ENCODE measurements around the gene JUNB. TPM values are rescaled to one million over a fixed set of nuclear protein-coding genes. Genes with fewer than 3 reads are reported as not detected.

JUNB gene
- total and polyA plus RNA-seq, 2 of the 8 experiments (the other 6 are each of a cell fraction or from before 2014, with no cell fraction given) = 7.4 to 10.0 TPM

DNA sequence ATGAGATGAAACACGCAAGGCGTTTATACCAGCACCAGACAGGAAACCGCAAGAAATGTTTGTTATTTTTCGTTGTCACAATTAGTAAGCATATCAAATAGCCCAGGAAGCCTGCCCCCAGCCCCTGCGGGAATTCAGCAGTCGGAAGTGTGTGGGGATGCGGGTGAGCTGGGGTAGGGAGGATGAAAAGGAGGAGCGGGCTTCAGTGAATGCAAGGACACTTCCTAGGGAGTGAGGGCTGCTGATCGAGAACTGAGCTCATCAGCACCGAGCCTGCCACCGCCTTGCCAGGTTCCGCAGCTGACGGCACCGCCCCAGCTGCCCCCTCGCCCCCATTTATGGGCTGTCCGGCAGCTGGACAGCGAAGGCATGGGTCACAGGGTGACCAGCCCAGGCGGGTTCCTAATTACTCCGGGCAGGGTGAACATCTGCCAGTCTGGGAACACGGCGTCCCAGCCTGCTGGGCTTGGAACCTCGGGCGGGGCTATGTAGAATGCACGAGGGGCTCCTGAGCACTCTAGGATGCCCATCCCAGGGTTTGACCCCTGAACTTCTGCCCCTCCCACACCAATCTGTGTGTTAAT, 41.3 kb upstream of the JUNB start (continued):
- TF ChIP-seq MAFK (IDR thresholded peaks at IDR 0.05; ENCODE audit: low read depth, low read length) = no peak
- TF ChIP-seq ZNF274 (IDR thresholded peaks at IDR 0.05; ENCODE audit: borderline replicate concordance, extremely low read depth, low read length) = no peak
